Measurements from ENCODE around the gene MTF2.
"Not testable (repeated sequence)": the region's sequence is repeated elsewhere in the genome, so short reads cannot be mapped to it uniquely, and the experiment has no call there.

Gene MTF2

DNA sequence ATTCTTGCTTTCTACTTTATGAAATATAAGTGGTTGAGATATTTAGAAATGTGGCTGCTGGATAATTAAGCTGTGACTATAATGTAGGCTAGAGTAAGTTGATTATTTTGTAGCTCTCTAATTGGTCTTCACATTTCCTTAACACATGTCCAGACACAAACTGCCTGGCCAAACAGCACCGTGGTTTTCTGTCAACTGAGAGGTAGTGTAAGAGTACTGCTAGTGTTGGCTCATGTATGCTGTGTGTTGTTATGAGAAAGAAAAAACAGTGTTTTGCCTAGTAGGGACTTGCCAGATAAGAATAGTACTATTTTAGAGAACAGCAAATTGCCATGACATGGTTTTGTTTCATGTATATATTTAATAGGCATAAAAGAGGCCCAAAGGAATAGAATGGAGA is 64.1 kb downstream of the MTF2 start:
- DNase-seq (ENCODE audit: low spot score), result no peak

DNA sequence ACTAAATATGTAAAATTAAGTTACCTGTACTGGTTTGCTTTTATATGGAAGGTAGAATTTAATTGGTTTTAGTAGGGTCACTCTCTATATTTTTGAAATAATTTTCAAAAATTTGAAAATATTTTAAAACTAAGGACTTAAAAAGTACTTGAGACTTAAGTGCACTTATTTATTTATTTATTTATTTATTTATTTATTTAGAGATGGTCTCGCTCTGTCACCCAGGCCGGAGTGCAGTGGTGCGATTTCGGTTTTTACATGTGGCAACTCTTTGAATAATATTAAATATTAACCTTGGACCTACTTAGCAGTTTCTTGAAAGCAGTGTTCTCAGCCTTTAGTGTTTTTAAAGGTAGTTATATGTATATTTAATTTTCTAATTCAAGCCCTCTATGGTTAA is 64.7 kb downstream of the MTF2 start:
- no peak for DNase-seq (ENCODE audit: low spot score)

DNA sequence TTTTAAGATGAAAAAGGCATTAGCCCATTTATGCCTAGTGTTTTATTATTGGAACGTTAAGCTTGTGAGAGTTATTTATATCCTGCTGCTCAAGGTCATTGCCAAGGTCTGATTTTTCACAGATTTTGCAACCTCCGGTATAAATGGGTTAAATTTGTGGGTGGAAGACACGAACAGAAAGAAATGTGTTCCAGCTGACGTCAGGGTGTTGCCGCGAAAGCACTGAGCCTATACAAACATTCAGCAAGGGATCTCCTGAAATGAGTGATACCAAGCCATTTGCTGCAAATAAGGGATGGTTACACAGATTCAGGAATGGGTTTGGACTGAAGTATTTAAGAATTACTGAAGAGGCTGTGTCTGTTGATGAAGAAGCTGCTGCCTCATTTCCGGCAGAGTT is 68.9 kb downstream of the MTF2 start:
- DNase-seq (ENCODE audit: low spot score), result no peak

DNA sequence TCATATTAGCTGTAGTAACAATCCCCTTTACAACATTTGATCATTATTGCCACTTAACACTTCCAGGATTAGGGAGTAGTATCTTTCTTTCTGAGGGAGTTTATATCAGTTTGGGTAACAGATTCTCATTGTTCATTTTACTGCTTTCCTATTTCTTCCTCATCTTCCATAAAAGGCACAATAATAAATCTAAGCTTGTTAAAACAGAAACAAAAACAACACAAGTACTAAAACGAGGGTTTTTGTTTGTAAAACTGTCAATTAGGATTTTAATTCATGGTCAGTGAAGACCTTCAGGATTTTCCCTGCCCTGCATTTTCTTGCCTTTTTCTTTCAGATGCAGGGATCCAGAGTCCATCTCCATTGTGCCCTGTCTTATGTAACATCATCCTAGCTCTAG is 71.6 kb downstream of the MTF2 start:
- DNase-seq (ENCODE audit: low spot score), result no peak

DNA sequence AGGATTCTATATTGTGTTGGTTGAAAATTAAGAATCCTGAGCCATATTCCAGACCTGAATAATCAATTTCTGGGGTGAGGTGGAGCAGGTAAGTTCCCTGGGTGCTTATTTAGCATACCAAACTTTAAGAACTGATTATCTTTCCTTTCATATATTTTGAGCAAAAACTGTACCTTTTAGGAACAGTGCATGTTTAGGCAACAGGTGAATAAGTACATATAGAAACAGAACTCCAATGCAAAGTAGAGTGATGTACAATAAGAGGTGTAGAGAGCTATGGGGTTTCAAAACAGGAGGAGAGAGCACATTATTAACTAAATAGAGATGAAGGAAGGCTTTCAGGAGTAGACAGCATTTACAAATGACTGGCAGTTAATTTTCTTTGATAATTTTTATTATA is 72.4 kb downstream of the MTF2 start:
- no peak for DNase-seq (ENCODE audit: low spot score)

DNA sequence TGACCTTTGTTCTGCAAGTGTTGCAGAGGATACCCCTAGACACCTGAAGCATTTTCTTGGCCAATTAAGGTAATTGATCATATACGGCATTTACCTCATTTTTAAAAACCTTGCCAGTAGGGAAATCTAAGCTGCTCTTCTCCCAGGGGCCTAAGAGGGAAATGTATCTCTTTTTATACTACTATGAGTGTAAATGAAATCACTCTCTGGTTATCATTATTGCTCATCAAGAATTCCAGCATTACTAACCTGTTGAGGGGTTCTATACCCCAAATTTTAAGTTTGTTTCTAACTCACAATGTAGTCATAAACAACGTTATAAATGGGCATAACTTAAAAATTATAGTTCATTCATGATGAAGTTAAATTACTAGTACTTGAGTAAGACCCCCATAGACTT is 73.8 kb downstream of the MTF2 start:
- no peak for DNase-seq (ENCODE audit: low spot score)

DNA sequence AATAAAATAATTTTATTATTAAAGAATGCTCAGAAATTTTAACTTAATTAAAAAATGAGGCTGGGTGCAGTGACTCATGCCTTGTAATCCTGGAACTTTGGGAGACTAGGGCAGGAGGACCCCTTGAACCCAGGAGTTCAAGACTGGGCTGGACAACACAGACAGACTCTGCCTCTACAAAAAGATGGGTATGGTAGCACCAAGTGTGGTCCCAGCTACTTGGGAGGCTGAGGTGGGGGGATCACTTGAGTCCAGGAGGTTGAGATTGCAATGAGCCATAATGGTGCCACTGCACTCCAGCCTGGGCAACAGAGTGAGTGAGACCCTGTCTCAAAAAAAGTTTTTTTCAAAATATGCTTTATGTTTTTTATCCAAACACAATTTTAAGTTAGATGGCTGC is 75.8 kb downstream of the MTF2 start:
- no peak for DNase-seq (ENCODE audit: low spot score)

DNA sequence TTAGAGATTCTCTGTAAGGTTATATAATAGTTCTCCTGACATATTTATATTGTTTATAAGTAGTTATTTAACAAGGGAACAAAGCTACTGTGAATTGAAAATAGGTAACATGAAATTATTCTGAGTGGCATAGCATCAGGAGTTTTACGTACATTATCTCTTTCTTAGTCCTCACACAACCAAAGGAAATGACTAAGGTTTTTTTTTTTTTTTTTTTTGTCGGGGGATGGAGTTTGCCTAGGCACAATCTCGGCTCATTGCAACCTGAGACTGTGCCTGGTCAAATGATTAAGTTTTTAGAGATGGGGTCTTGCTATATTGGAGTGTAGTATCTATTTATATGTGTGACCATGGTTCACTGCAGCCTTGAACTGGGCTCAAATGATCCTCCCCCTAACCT is 76.3 kb downstream of the MTF2 start:
- no peak for DNase-seq (ENCODE audit: low spot score)

DNA sequence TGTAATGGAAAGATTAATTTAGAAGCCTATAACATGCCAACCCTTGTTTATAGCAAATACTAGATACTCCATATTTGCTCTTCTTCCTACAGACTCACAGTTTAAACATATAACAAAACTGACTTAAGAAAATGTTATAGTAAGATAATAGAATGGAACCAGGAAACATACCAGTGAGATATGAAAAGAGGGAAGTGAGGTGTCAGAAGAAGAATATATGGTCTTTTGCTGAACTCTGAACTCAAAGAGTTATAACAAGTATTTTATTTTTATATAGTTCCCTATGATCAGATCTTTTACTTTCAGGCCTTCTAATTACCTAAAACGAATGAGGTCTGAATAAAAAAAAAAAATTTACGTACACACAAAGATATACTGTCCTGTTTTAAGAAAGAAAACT is 80.3 kb downstream of the MTF2 start:
- no peak for DNase-seq (ENCODE audit: low spot score)

DNA sequence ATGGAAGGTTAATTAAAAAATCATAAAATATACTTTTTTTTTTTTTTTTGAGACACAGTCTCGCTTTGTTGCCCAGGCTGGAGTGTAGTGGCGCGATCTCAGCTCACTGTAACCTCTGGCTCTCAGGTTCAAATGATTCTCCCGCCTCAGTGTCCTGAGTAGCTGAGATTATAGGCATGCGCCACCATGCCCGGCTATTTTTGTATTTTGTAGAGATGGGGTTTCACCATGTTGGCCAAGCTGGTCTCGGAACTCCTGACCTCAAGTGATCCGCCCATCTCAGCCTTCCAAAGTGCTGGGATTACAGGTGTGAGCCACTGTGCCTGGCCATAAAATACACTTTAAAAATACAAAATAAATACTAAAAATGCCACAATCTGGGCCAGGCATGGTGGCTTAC is 84.2 kb downstream of the MTF2 start:
- DNase-seq (ENCODE audit: low spot score), result not testable (repeated sequence)

DNA sequence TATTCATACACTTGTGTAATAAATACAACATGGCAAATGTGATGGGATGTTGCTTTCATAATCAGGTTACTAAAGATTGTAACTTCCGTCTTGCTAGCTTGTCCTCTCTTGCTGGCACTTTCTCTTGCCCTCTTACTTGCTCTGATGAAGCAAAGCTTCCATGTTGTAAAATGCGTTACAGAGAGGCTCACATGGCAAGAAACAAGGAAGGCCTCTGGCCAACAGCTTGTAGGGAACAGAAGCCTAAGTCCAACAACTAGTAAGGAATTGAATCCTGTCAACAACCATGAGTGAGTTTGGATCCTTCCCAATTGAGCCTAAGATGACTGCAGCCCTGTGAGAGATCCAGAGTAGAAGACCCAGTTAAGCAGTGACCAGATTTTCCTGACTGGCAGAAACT is 85.7 kb downstream of the MTF2 start:
- DNase-seq (ENCODE audit: low spot score), result no peak

DNA sequence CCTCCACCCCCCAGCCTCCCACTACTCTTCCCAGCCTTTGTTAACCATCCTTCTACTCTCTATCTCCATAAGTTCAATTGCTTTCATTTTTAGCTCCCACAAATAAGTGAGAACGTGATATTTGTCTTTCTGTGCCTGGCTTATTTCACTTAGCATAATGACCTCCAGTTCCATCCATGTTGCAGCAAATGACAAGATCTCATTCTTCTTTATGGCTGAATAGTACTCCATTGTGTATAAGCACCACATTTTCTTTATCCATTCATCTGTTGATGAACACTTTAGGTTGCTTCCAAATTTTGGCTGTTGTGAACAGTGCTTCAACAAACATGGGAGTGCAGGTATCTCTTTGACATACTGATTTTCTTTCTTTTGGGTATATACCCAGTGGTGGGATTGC is 86.8 kb downstream of the MTF2 start:
- DNase-seq (ENCODE audit: low spot score), result not testable (repeated sequence)

DNA sequence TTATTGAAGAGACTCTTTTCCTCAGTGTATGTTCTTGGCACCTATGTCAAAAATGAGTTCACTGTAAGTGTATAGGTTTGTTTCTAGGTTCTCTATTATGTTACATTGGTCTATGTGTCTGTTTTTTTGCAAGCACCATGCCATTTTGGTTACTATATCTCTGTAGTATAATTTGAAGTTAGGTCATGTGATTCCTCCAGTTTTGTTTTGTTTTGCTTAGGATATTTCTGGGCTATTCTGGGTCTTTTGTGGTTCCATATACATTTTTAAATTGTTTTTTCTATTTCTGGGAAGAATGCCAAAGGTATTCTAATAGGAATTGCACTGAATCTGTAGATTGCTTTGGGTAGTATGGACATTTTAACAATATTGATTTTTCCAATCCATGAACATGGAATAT is 87.9 kb downstream of the MTF2 start:
- no peak for DNase-seq (ENCODE audit: low spot score)

DNA sequence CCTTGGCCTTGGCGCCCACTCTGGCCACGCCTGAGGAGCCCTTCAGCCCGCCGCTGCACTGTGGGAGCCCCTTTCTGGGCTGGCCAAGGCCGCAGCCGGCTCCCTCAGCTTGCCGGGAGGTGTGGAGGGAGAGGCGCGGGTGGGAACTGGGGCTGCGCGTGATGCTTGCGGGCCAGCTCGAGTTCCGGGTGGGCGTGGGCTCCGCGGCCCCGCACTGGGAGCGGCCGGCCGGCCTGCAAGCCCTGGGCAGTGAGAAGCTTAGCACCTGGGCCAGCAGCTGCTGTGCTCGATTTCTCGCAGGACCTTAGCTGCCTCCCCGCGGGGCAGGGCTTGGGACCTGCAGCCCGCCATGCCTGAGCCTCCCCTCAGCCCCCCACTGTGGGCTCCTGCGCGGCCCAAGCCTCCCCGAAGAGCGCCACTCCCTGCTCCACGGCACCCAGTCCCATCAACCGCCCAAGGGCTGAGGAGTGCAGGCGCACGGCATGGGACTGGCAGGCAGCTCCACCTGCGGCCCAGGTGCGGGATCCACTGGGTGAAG is 91.1 kb downstream of the MTF2 start:
- not testable (repeated sequence) for DNase-seq (ENCODE audit: low spot score)

DNA sequence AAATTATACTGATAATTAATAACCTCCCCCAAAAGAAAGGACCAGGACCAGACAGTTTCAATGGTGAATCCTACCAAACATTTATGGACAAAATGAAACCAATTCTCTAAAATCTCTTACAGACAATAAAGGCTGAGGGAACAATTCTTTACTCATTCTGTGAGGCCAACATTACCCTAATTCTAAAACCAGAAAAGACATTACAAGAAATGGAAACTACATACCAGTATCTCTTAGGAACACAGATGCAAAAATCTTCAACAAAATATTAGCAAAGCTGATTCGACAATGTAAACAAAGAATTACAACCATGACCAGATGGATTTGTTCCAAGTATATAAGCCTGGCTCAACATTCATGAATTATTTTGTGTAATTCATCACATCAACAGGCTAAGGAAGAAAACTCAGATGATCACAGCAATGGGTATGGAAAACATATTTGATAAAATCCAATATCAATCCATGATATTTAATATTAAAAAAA is 92.5 kb downstream of the MTF2 start:
- DNase-seq (ENCODE audit: low spot score), result no peak

DNA sequence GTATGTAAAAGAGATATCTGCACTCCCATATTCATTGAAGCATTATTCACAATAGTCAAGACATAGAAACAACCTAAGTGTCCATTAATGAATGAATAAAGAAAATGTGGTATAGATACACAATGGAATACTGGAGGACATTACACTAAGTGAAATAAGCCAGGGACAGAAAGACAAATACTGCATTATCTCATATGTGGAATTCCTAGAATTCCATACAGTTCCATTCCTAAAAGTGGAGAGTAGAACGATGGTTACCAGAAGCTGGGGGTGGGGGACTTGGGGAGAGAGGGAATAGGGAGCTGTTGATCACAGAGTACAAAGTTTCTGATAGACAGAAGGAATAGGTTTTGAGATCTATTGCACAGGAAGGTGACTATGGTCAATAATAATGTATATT is 93.7 kb downstream of the MTF2 start:
- DNase-seq (ENCODE audit: low spot score), result no peak

DNA sequence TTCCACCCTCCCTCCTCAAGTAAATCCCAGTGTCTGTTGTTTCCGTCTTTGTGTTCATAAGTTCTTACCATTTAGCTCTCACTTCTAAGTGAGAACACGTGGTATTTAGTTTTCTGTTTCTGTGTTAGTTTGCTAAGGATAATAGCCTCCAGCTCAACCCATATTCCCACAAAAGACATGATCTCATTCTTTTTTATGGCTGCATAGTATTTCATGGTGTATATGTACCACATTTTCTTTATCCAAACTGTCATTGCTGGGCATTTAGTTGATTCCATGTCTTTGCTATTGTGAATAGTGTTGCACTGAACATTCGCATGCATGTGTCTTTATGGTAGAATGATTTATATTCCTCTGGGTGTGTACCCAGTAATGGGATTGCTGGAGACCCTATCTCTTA is 95.6 kb downstream of the MTF2 start:
- DNase-seq (ENCODE audit: low spot score), result not testable (repeated sequence)

DNA sequence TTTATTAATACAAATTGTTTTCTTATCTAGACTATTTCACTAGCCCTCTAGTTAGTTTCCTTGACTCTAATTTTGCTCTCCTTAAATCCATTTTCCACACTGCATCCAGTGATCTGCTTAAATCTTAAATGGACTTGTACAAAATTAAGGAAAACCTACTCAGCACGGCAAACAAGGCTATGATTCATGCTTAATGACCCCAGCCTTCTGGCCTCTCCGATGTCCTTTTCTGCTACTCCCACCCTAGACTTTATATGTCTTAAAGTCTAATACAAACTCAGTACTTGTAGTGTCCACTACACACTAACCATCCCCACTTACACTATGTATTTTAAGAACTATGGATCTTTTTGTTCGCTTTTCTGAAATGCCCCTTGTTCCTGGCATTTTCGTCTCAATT is 98.9 kb downstream of the MTF2 start:
- peak; percentile 19 for DNase-seq (ENCODE audit: low spot score)

DNA sequence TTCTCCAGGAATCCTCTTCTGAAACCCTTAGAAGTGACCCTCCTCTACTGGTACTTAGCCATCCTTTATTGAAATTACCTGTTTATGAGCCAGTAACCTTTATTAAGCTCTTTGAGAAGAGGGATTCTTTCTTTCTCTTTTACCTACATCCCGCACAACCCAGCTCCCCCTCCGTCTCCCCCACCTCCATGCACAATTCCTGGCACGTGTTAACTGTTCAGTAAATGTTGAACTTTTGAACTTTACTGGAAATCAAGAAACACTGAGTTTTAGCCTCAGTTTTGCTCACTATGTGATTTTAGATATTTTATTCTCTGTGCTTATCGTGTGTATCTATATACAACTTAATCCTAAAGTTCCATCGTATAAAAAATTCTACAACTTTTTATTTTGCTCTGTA is 99.3 kb downstream of the MTF2 start:
- DNase-seq (ENCODE audit: low spot score), result peak; percentile 4

DNA sequence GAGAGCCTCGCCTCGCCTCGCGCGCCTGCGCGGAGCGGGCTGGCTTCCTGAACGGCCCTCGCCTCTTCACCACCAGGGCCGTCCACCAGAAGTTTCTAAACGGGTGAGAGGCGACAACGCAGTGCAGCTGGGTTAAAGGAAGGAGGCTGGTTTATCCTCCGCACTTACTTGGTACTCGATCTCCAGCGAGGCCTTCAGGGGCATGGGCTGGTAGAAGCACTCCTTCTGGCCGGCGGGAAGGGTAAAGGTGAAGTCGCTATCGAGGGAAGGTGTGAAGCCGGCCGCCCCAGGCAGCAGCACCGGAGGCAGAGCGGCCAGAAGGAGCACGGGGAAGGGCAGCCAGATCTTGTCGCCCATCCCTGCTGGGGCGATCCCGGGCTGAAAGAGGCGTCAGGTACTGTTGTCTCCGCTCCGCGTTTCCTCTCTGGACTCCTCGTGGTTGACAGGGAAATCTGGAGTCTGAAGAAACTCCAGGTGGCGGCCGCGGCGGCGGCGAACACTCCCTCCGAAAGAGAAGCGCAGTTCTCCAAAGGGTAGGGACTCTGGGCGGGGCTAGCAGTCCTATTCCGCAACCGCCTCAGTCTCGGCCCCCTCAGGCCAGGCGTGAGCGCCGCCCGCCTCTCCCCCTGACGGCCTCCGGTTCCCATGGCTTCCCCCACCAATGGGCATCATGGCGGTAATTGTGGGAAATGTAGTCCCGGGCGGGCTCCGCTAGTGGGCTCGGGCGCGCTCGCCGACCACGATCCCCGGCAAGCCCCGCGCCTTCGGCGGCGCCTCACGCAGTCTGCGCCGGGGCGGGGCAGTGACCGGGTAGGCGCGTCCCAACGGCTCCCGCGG is 101.0 kb downstream of the MTF2 start, which contains the start of gene TMED5:
Gene TMED5, minus strand, starts transcription at position 528 of the 837 bp plus-strand sequence. Its CDS starts 171 bp downstream, at position 357.
- DNase-seq (ENCODE audit: low spot score), result peak; percentile 99

DNA sequence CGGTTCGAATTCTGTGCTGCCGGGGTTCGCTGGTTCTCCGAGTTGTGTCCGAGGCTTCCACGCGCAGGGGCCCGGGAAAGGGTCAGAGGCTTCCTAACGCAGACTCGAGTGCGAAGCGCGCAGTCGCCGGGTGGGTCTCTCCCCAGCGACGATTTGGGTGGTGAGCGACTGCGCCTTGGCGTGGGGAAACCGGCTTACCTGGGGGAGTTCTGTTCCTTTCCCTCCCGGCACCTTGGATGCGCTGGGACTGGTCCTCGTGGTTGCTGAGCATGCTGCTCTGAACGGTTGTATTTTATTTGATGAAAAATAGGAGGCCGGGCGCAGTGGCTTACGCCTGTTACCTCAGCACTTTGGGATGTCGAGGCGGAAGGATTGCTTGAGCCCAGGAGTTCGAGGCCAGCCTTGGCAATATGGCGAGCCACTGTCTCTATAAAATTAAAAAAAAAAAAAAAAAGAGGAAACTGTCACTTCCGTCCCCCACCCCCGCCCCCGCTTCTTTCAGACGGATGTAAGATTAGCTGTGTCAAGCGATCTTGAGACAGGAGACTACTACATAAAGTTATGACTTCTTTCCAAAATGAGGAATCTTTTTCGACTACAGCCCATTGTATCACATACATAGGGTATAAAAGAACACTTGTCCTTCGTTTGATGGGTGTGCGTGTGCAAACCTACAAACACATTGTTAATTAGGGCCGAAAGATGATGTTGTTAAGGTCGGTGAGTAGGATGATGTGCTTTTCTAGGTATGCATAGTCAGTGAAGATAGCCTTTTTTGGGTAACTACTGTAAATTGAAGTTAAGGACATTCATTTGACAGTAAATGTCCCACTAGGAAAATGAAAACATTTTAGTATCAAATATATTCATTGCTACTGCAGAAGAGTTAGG is 101.9 kb downstream of the MTF2 start, which contains the start of gene CCDC18:
Gene CCDC18, plus strand, starts transcription at position 2 of the 891 bp plus-strand sequence. CDS start 2,638 bp downstream, outside the sequence.
- peak; percentile 63 for DNase-seq (ENCODE audit: low spot score)

DNA sequence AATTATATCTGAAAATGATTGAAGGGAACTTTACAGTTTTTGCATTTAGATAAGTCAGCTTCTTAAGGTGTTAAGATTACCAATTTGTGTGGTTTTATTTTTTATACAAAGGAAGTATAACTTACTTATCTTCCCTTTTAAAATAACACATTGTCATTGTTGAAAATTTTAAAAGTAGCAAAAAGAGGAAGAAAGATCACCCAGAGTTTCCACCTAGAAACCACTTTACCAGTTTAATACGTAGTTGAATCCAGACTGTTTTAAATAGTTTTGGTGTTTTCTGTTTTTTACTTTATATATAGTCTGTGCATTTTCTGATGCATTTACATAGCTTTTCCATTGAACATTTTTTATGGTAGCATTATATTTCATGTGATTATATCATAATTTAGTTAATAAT is 107.6 kb downstream of the MTF2 start:
- no peak for DNase-seq (ENCODE audit: low spot score)
